HG02852 (cell line): ENCODE data around the gene MYORG.

ENCODE experiments used
- ATAC-seq: cut with Tn5 transposase; IDR thresholded peaks from one replicate; pipeline ENCODE4 v1.9.1; 2021; ENCODE audit warnings: mild to moderate bottlenecking, moderate library complexity; ENCODE audit not compliant: unreplicated experiment

Gene MYORG

DNA sequence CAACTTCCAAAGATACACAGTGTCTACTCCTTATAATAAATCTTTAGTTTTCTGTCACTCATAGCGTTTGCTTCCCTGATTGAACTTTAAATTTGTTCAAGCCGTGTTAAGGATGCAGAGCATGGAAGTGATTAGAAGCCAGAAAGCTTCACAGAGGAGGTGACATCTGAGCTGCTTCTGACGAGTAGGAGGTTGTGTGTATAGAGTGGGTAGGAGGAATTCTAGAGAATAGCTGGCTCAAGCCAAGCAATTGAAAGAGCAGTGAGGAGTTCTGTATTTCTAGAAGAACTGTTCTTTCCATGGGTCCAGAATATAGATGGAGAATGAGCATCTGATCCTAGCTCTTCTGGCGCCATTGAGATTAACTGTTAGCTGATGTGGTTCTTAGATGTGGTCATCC, 41.3 kb downstream of the MYORG start:
- no peak for ATAC-seq

- no peak for ATAC-seq
Measured at GRCh38 chr9:34334916-34335315, 41.8 kb downstream of the MYORG start.

DNA sequence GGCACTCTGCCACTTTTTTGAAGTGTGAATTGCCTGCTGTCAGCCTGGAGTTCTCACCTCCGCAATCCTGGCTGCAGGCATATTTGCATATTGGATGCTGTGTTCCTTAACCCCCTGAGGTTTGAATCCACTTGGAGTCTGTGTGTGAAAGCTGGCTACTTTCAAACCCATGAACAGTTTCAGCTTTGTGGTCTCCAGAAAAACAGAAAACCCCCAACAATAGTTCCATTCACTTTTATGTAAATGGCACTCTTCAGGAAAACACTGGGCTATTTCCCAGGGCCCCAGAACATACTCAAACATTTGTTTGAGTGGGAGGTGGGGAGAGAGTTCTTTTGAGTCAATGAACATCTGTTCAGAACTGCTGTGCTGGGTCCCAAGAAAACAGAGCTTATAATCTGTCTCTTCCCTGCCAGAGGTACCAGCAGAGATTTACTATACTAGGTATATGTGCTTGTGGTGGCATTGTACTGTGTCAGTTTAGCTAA, 42.3 kb downstream of the MYORG start:
- ATAC-seq = no peak

DNA sequence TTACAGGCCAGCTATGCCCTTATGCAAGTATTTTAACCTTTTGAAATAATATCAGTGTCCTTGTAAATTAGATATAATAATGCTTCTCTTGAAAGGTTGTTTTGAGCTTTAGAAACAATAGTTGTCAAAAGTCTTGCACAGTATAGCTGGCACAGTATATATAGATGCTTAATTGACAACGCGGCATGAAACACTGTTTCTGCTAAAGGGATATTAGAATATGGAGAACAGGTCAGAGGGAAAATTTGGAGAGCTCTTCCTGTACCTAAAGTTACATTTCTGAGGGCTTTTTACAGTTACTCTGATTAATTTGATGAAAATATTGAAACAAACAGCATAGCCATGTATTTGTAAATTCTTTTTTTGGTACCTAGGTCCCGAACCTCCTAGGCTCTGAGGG, 42.9 kb downstream of the MYORG start:
- ATAC-seq = no peak

GRCh38 chr9:34332076-34332964, 44.4 kb downstream of the MYORG start:
- no peak for ATAC-seq

- ATAC-seq = no peak
Measured at GRCh38 chr9:34331196-34331595, 45.5 kb downstream of the MYORG start.

GRCh38 chr9:34328987-34329832, 47.5 kb downstream of the MYORG start, which contains the start of the genes KIF24 and NUDT2:
TSS of gene KIF24 (minus strand) at chr9:34329268. CDS start at chr9:34311346, 17,922 bp downstream.
TSS of gene NUDT2 (plus strand) at chr9:34329569. CDS start at chr9:34339040, 9,471 bp downstream.
- ATAC-seq = peak; percentile 94

GRCh38 chr9:34328500-34328986, 48.2 kb downstream of the MYORG start:
- no peak for ATAC-seq

- ATAC-seq = no peak
Measured at GRCh38 chr9:34326690-34327089, 50.0 kb downstream of the MYORG start.

- ATAC-seq = no peak
Measured at GRCh38 chr9:34322899-34323591, 53.7 kb downstream of the MYORG start.

DNA sequence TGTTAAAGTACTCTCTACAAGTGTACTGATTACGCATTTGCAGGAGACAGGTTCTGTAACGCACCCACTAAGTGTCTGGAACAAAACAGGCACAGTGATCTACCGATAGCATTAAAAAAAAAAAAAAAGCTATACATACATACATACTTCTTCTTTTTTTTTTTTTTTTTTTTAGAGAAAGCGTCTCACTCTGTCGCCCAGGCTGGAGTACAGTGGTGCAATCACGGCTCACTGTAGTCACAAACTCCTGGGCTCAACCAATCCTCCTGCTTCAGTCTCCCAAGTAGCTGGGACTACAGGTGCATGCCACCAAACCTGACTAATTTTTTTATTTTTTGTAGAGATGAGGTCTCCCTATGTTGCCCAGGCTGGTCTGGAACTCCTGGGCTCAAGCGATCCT, 55.2 kb downstream of the MYORG start:
- ATAC-seq = no peak

DNA sequence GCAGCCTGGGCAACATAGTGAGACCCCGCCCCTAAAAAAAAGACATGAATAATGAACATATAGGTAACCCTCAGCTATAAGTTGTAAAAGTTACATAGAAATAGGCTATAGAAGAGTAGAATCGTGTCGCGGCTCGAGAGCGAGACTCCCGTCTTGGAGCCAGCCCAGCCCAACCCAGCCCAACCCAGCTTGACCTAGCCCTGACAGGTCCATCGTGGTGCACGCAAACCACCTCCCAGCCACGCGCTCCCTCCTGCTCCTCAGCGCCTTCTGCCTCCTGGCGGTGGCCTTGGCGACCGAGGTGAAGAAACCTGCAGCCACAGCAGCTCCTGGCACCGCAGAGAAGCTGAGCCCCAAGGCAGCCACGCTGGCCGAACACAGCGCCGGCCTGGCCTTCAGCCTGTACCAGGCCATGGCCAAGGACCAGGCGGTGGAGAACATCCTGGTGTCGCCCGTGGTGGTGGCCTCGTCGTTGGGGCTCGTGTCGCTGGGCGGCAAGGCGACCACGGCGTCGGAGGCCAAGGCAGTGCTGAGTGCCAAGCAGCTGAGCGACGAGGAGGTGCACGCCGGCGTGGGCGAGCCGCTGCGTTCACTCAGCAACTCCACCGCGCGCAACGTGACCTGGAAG, 58.4 kb downstream of the MYORG start:
- ATAC-seq = no peak

DNA sequence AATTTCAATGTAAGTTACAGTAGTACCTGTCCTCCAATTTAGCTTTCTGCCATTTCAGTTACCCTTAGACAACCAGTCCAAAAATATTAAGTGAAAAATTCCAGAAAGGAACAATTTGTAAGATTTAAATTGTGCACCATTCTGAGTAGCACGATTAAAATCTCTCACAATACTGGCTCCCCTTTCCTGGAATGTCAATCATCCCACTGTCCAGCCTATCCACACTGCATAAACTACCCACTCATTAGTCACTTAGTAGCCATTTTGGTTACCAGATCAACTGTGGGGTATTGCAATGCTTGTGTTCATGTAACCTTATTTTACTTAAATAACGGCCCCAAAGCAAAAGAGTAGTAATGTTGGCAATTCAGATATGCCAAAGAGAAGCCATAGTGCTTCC, 59.3 kb downstream of the MYORG start:
- ATAC-seq = no peak
